HEK293 (cell line): ENCODE results near the gene EDN1.

Experiments used
- CTCF ChIA-PET: fragments of 350-600 bp; formaldehyde crosslinking; extraction: SDS; loops from one replicate; lab custom pipeline; 2021; ENCODE audit warnings: antibody characterized with exemption; lab: Yijun Ruan, JAX
- POLR2A ChIA-PET: fragments of 300-600 bp; formaldehyde crosslinking; extraction: SDS; loops from one replicate; lab custom pipeline; 2020; ENCODE audit warnings: antibody characterized with exemption, inconsistent platforms; lab: Yijun Ruan, JAX
- H3K27ac ChIP-seq: fragments of 200-500 bp; sonication (Bioruptor generic); 2 replicates; pipeline ENCODE4 v1.5.1; 2014; ENCODE audit warnings: low read depth, low read length, control low read depth, inconsistent platforms; ENCODE audit errors: extremely low read depth
- H3K36me3 ChIP-seq, 2 experiments: fragments of 200-500 bp in 1 of 2; sonication (Bioruptor generic) in 1 of 2; 1 replicate in 1 of 2; 2 replicates in 1 of 2; pipeline ENCODE4 v1.5.1; 2014 to 2017; ENCODE audit warnings: inconsistent platforms in 2 of 2, low read length in 2 of 2; ENCODE audit not compliant: control insufficient read depth in 2 of 2, insufficient read depth in 1 of 2
- H3K4me1 ChIP-seq: fragments of 200-500 bp; sonication (Bioruptor generic); 2 replicates; pipeline ENCODE4 v1.5.1; 2014; ENCODE audit warnings: mild to moderate bottlenecking, low read length, inconsistent platforms; ENCODE audit not compliant: control insufficient read depth, insufficient read depth
- H3K4me3 ChIP-seq: 2 replicates; pipeline ENCODE4 v1.5.1; 2011; ENCODE audit warnings: low read depth, mild to moderate bottlenecking, control low read depth, low read length, moderate library complexity
- H3K9me3 ChIP-seq: fragments of 200-500 bp; sonication (Bioruptor generic); 2 replicates; pipeline ENCODE4 v1.5.1; 2014; ENCODE audit warnings: low read depth, low read length, inconsistent platforms; ENCODE audit not compliant: control insufficient read depth, insufficient read depth
- GFI1B ChIP-seq: fragments of 450-650 bp; formaldehyde crosslinking; IDR thresholded peaks from 2 replicates; pipeline ENCODE4 v1.5.1; 2016; ENCODE audit warnings: missing biosample characterization, missing genetic modification characterization
- SCRT2 ChIP-seq: fragments of 450-650 bp; formaldehyde crosslinking; IDR thresholded peaks from 2 replicates; pipeline ENCODE4 v1.5.1; 2016; ENCODE audit warnings: missing biosample characterization, missing genetic modification characterization
- SP3 ChIP-seq: fragments of 450-650 bp; formaldehyde crosslinking; IDR thresholded peaks from 2 replicates; pipeline ENCODE4 v1.5.1; 2016; ENCODE audit warnings: missing biosample characterization, missing genetic modification characterization
- ZFP3 ChIP-seq: fragments of 450-650 bp; formaldehyde crosslinking; IDR thresholded peaks from 2 replicates; pipeline ENCODE4 v1.5.1; 2016; ENCODE audit warnings: low read depth, missing biosample characterization, missing genetic modification characterization
- ZNF10 ChIP-seq: fragments of 450-650 bp; formaldehyde crosslinking; IDR thresholded peaks from 2 replicates; pipeline ENCODE4 v1.5.1; 2017; ENCODE audit warnings: missing biosample characterization, missing genetic modification characterization
- ZNF133 ChIP-seq: fragments of 450-650 bp; formaldehyde crosslinking; IDR thresholded peaks from 2 replicates; pipeline ENCODE4 v1.5.1; 2016; ENCODE audit warnings: missing biosample characterization, missing genetic modification characterization
- ZNF157 ChIP-seq: fragments of 450-650 bp; formaldehyde crosslinking; IDR thresholded peaks from 2 replicates; pipeline ENCODE4 v1.5.1; 2016; ENCODE audit warnings: missing biosample characterization, missing genetic modification characterization
- ZNF214 ChIP-seq: fragments of 450-650 bp; formaldehyde crosslinking; IDR thresholded peaks from 2 replicates; pipeline ENCODE4 v1.5.1; 2017; ENCODE audit warnings: missing biosample characterization, mild to moderate bottlenecking, missing genetic modification characterization, borderline replicate concordance
- ZNF341 ChIP-seq: fragments of 450-650 bp; formaldehyde crosslinking; IDR thresholded peaks from 2 replicates; pipeline ENCODE4; 2016; ENCODE audit warnings: low read depth, missing biosample characterization, missing genetic modification characterization
- ZNF350 ChIP-seq: fragments of 450-650 bp; formaldehyde crosslinking; IDR thresholded peaks from 2 replicates; pipeline ENCODE4 v1.5.0; 2017; ENCODE audit warnings: missing biosample characterization, mild to moderate bottlenecking, missing genetic modification characterization
- ZNF37A ChIP-seq: fragments of 450-650 bp; IDR thresholded peaks from 2 replicates; pipeline ENCODE4 v1.5.1; 2018; ENCODE audit warnings: missing biosample characterization, missing genetic modification characterization
- ZNF426 ChIP-seq: fragments of 450-650 bp; formaldehyde crosslinking; IDR thresholded peaks from 2 replicates; pipeline ENCODE4 v1.5.1; 2017; ENCODE audit warnings: missing biosample characterization, missing genetic modification characterization, mild to moderate bottlenecking, inconsistent platforms, moderate library complexity
- ZNF514 ChIP-seq: fragments of 450-650 bp; formaldehyde crosslinking; IDR thresholded peaks from 2 replicates; pipeline ENCODE4 v1.5.1; 2016; ENCODE audit warnings: missing biosample characterization, missing genetic modification characterization
- ZNF585B ChIP-seq: fragments of 450-650 bp; formaldehyde crosslinking; IDR thresholded peaks from 2 replicates; pipeline ENCODE4 v1.5.1; 2016; ENCODE audit warnings: missing biosample characterization, missing genetic modification characterization
- ZNF670 ChIP-seq: fragments of 450-650 bp; formaldehyde crosslinking; IDR thresholded peaks from 2 replicates; pipeline ENCODE4 v1.5.1; 2016; ENCODE audit warnings: missing biosample characterization, missing genetic modification characterization, low read depth
- ZNF677 ChIP-seq: fragments of 450-650 bp; IDR thresholded peaks from 2 replicates; pipeline ENCODE4 v1.5.0; 2018; ENCODE audit warnings: missing biosample characterization, mild to moderate bottlenecking, missing genetic modification characterization, moderate library complexity
- TF ChIP-seq, protein P1 (sequence below): fragments of 450-650 bp; formaldehyde crosslinking; IDR thresholded peaks from 2 replicates; pipeline ENCODE4 v1.5.1; 2016; ENCODE audit warnings: missing biosample characterization, missing genetic modification characterization
- TF ChIP-seq, protein P2 (sequence below): fragments of 450-650 bp; formaldehyde crosslinking; IDR thresholded peaks from 2 replicates; pipeline ENCODE4 v1.5.1; 2017; ENCODE audit warnings: missing biosample characterization, missing genetic modification characterization
- TF ChIP-seq, protein P3 (sequence below): fragments of 450-650 bp; IDR thresholded peaks from 2 replicates; pipeline ENCODE4 v1.5.1; 2018; ENCODE audit warnings: missing biosample characterization, missing genetic modification characterization

EDN1 gene

DNA sequence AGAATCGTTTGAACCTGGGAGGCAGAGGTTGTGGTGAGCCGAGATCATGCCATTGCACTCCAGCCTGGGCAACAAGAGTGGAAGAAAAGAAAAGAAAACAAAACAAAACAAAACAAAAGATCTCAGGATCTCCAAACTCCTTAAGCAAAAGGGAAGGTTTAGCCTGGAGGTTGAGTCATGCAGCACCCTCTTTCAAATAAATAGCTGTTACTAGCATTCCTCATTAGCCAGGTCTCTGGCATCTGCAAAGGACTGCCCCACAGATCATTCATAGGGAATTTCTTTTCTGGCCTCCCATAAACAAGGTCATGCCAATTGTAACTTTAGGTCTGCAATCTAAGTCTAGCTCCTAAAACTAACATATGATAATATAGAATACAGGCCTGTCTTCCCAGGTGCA is 37.2 kb downstream of the EDN1 start:
- Histone ChIP-seq H3K27ac (no peak overlapping the region), H3K4me1 (peaks cover 4% of the 10 kb centered on the region; the same call in 1 of the 2 replicates), H3K36me3 (no peaks in the 10 kb centered on the region), H3K9me3 (no peaks in the 10 kb centered on the region), H3K4me3 (no peak overlapping the region)
- CTCF ChIA-PET: interaction anchor here (1.2 kb wide), 1 partner anchor 276 kb away, joined by 5 read pairs; no protein-coding TSS in a partner anchor
- POLR2A ChIA-PET: no interaction called here
- TF ChIP-seq GFI1B (tag by site-specific recombination): no peak
- no peak for TF ChIP-seq ZNF133 (tag by site-specific recombination)
- TF ChIP-seq, protein P1, sequence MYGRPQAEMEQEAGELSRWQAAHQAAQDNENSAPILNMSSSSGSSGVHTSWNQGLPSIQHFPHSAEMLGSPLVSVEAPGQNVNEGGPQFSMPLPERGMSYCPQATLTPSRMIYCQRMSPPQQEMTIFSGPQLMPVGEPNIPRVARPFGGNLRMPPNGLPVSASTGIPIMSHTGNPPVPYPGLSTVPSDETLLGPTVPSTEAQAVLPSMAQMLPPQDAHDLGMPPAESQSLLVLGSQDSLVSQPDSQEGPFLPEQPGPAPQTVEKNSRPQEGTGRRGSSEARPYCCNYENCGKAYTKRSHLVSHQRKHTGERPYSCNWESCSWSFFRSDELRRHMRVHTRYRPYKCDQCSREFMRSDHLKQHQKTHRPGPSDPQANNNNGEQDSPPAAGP (tag by site-specific recombination): no peak

DNA sequence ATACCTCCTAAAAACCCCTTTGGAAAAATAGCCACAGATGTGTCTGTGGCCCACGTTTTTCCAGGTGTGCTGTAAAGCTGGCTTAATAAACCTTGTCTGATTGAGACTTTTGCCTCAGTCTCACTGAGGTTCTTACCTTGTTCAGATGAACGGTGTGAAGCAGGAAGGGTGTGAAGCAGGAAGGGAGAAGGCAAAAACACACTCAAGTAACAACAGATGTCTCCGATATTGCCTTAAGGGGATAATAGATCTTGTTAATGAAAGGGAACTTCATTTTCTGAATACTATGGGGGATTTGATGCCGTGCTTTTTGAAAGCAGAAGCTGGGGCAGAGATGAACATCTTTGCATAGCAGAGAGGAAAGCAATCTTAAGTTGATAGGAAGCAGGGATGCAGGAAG is 37.8 kb downstream of the EDN1 start:
- H3K36me3 ChIP-seq: no peaks in the 10 kb centered on the region
- TF ChIP-seq ZNF157 (tag by site-specific recombination) (no peak), ZNF214 (tag by site-specific recombination) (no peak), ZNF514 (tag by site-specific recombination) (no peak), ZNF677 (tag by site-specific recombination) (no peak), ZFP3 (tag by site-specific recombination) (no peak), ZNF341 (tag by site-specific recombination) (no peak), SP3 (tag by site-specific recombination) (no peak), ZNF37A (no peak), ZNF10 (no peak), ZNF426 (tag by site-specific recombination) (no peak), ZNF350 (tag by site-specific recombination) (no peak), ZNF585B (tag by site-specific recombination) (no peak)
- TF ChIP-seq, protein P2, sequence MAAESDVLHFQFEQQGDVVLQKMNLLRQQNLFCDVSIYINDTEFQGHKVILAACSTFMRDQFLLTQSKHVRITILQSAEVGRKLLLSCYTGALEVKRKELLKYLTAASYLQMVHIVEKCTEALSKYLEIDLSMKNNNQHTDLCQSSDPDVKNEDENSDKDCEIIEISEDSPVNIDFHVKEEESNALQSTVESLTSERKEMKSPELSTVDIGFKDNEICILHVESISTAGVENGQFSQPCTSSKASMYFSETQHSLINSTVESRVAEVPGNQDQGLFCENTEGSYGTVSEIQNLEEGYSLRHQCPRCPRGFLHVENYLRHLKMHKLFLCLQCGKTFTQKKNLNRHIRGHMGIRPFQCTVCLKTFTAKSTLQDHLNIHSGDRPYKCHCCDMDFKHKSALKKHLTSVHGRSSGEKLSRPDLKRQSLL: no peak
- TF ChIP-seq, protein P3, sequence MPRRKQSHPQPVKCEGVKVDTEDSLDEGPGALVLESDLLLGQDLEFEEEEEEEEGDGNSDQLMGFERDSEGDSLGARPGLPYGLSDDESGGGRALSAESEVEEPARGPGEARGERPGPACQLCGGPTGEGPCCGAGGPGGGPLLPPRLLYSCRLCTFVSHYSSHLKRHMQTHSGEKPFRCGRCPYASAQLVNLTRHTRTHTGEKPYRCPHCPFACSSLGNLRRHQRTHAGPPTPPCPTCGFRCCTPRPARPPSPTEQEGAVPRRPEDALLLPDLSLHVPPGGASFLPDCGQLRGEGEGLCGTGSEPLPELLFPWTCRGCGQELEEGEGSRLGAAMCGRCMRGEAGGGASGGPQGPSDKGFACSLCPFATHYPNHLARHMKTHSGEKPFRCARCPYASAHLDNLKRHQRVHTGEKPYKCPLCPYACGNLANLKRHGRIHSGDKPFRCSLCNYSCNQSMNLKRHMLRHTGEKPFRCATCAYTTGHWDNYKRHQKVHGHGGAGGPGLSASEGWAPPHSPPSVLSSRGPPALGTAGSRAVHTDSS (tag by site-specific recombination): no peak
- TF ChIP-seq, all 188 proteins: peak for 0
- Histone ChIP-seq H3K27ac (no peak overlapping the region), H3K9me3 (no peaks in the 10 kb centered on the region), H3K4me1 (peaks cover 4% of the 10 kb centered on the region; the same call in 1 of the 2 replicates), H3K4me3 (no peak overlapping the region)
- CTCF ChIA-PET: interaction anchor here (1.2 kb wide), 1 partner anchor 276 kb away, joined by 5 read pairs; no protein-coding TSS in a partner anchor
- POLR2A ChIA-PET: no interaction called here

DNA sequence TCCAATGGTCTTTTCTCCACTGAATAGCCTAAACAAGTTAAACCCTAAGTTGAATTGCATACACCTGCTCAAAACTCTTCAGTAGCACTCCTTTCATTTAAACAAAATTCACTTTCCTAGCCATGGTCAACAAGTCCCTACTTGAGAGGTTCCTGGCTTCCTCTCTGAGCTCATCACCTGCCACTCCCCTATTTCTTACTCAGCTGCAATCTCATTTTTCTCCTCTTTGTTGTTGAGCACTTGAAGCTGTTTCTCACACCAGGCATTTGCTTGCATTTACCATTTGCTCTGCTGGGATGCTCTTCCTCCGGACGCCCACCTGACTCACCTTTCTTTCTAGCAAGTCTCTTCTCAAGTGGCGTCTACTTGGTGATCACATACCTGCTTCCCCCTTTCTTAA is 38.5 kb downstream of the EDN1 start:
- H3K36me3 ChIP-seq: no peaks in the 10 kb centered on the region
- no peak overlapping the region for H3K4me3 ChIP-seq
- ChIA-PET POLR2A (no interaction called here), CTCF (no interaction called here)
- TF ChIP-seq ZNF670 (tag by site-specific recombination) (no peak), SCRT2 (tag by site-specific recombination) (0 out of 2 replicates have a peak, but pooled peaks have one; percentile 11)
- no peak overlapping the region for H3K27ac ChIP-seq
- H3K9me3 ChIP-seq: no peaks in the 10 kb centered on the region
- H3K4me1 ChIP-seq: peaks cover 4% of the 10 kb centered on the region; the same call in 1 of the 2 replicates
